ENCODE measurements around the gene JAML. TPM values are rescaled to one million over a fixed set of nuclear protein-coding genes. Genes with fewer than 3 reads are reported as not detected.

The JAML gene
- total and polyA plus RNA-seq, 2 of the 13 experiments (the other 11 are each of a cell fraction or from before 2014, with no cell fraction given): 2.0 to 3.3 TPM

DNA sequence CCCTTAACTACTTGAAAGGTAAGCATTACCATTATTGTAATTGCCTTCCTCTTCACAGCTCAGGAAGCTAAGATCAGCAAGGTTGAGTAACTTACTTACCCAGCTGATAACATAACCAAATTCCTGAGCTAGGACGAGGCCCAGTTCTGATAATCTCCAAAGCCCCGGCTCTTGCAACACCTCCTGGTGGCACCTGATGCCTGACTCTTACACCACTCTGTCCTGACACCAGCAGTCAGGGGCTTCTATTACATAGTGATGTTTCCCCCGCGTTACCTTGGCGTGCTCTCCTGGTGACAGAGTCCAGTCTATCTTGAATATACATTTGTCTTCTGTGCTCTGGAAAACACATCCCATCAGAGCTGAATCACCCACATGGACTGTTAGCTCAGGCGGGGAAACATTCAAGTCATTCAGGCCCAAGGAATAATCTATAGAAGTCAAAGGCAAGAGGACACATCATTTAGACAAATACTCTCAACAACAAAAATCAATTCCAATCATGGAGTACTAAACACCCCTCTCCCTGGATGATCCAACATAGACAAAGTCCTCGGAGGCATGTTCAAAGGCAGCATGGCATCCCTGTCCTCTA, 12.6 kb downstream of the JAML start (continued):
- TF ChIP-seq IRX3 (CRISPR knock-in tag; IDR thresholded peaks at IDR 0.05; ENCODE audit: borderline replicate concordance, low read depth) (no peak), SALL1 (CRISPR knock-in tag; IDR thresholded peaks at IDR 0.05) (peak; percentile 98), REPIN1 (CRISPR knock-in tag; IDR thresholded peaks at IDR 0.05; ENCODE audit: borderline replicate concordance, low read depth) (peak; percentile 83; the same call in 1 of the 2 replicates), NCOA2 (CRISPR knock-in tag; IDR thresholded peaks at IDR 0.05) (peak; percentile 97), POGZ (CRISPR knock-in tag; IDR thresholded peaks at IDR 0.05) (peak; percentile 80), ZNF343 (CRISPR knock-in tag; IDR thresholded peaks at IDR 0.05) (peak; percentile 86; the same call in 1 of the 2 replicates), NFE2L1 (CRISPR knock-in tag; IDR thresholded peaks at IDR 0.05; ENCODE audit: borderline replicate concordance) (no peak), RBAK (CRISPR knock-in tag; IDR thresholded peaks at IDR 0.05) (peak; percentile 72; the same call in 1 of the 2 replicates), SETDB1 (CRISPR knock-in tag; IDR thresholded peaks at IDR 0.05; ENCODE audit: borderline replicate concordance) (no peak), RAD21 (CRISPR knock-in tag; IDR thresholded peaks at IDR 0.05) (peak; percentile 28; the same call in 1 of the 2 replicates), MEIS1 (CRISPR knock-in tag; IDR thresholded peaks at IDR 0.05; ENCODE audit: borderline replicate concordance) (peak; percentile 93)
- TF ChIP-seq, protein P1, sequence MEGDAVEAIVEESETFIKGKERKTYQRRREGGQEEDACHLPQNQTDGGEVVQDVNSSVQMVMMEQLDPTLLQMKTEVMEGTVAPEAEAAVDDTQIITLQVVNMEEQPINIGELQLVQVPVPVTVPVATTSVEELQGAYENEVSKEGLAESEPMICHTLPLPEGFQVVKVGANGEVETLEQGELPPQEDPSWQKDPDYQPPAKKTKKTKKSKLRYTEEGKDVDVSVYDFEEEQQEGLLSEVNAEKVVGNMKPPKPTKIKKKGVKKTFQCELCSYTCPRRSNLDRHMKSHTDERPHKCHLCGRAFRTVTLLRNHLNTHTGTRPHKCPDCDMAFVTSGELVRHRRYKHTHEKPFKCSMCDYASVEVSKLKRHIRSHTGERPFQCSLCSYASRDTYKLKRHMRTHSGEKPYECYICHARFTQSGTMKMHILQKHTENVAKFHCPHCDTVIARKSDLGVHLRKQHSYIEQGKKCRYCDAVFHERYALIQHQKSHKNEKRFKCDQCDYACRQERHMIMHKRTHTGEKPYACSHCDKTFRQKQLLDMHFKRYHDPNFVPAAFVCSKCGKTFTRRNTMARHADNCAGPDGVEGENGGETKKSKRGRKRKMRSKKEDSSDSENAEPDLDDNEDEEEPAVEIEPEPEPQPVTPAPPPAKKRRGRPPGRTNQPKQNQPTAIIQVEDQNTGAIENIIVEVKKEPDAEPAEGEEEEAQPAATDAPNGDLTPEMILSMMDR (CRISPR knock-in tag; IDR thresholded peaks at IDR 0.05): peak; percentile 64
- TF ChIP-seq, protein P2, sequence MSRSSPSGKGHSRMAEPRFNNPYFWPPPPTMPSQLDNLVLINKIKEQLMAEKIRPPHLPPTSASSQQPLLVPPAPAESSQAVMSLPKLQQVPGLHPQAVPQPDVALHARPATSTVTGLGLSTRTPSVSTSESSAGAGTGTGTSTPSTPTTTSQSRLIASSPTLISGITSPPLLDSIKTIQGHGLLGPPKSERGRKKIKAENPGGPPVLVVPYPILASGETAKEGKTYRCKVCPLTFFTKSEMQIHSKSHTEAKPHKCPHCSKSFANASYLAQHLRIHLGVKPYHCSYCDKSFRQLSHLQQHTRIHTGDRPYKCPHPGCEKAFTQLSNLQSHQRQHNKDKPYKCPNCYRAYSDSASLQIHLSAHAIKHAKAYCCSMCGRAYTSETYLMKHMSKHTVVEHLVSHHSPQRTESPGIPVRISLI (CRISPR knock-in tag; IDR thresholded peaks at IDR 0.05; ENCODE audit: borderline replicate concordance): peak; percentile 59; the same call in 1 of the 2 replicates
- TF ChIP-seq, protein P3, sequence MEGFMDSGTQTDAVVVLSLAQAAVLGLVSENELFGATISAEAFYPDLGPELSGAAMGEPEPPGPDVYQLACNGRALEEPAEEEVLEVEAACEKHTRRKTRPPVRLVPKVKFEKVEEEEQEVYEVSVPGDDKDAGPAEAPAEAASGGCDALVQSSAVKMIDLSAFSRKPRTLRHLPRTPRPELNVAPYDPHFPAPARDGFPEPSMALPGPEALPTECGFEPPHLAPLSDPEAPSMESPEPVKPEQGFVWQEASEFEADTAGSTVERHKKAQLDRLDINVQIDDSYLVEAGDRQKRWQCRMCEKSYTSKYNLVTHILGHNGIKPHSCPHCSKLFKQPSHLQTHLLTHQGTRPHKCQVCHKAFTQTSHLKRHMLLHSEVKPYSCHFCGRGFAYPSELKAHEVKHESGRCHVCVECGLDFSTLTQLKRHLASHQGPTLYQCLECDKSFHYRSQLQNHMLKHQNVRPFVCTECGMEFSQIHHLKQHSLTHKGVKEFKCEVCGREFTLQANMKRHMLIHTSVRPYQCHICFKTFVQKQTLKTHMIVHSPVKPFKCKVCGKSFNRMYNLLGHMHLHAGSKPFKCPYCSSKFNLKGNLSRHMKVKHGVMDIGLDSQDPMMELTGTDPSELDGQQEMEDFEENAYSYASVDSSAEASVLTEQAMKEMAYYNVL (CRISPR knock-in tag; IDR thresholded peaks at IDR 0.05; ENCODE audit: borderline replicate concordance): peak; percentile 77; the same call in 1 of the 2 replicates
- TF ChIP-seq, protein P4, sequence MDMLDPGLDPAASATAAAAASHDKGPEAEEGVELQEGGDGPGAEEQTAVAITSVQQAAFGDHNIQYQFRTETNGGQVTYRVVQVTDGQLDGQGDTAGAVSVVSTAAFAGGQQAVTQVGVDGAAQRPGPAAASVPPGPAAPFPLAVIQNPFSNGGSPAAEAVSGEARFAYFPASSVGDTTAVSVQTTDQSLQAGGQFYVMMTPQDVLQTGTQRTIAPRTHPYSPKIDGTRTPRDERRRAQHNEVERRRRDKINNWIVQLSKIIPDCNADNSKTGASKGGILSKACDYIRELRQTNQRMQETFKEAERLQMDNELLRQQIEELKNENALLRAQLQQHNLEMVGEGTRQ (IDR thresholded peaks at IDR 0.05; ENCODE audit: low read depth, low read length): no peak
- TF ChIP-seq, protein P4 (CRISPR knock-in tag; IDR thresholded peaks at IDR 0.05; ENCODE audit: borderline replicate concordance): peak; percentile 39; the same call in 1 of the 2 replicates
- TF ChIP-seq, protein P5, sequence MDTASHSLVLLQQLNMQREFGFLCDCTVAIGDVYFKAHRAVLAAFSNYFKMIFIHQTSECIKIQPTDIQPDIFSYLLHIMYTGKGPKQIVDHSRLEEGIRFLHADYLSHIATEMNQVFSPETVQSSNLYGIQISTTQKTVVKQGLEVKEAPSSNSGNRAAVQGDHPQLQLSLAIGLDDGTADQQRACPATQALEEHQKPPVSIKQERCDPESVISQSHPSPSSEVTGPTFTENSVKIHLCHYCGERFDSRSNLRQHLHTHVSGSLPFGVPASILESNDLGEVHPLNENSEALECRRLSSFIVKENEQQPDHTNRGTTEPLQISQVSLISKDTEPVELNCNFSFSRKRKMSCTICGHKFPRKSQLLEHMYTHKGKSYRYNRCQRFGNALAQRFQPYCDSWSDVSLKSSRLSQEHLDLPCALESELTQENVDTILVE (CRISPR knock-in tag; IDR thresholded peaks at IDR 0.05): peak; percentile 57; the same call in 1 of the 2 replicates
- TF ChIP-seq, protein P6, sequence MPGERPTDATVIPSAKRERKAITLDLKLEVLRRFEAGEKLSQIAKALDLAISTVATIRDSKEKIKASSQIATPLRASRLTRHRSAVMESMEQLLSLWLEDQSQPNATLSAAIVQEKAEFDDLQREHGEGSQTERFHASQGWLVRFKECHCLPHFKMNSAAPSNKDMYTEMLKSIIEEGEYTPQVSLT (CRISPR knock-in tag; IDR thresholded peaks at IDR 0.05; ENCODE audit: borderline replicate concordance, low read depth): no peak
- TF ChIP-seq, protein P7, sequence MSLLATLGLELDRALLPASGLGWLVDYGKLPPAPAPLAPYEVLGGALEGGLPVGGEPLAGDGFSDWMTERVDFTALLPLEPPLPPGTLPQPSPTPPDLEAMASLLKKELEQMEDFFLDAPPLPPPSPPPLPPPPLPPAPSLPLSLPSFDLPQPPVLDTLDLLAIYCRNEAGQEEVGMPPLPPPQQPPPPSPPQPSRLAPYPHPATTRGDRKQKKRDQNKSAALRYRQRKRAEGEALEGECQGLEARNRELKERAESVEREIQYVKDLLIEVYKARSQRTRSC (CRISPR knock-in tag; IDR thresholded peaks at IDR 0.05; ENCODE audit: low read depth): peak; percentile 38; the same call in 1 of the 2 replicates
